IPS-15b (cell line): ENCODE data around the gene FAM216A.
"Not testable (repeated sequence)": the region's sequence is repeated elsewhere in the genome, so short reads cannot be mapped to it uniquely, and the experiment has no call there.

Experiments
- H3K27me3 ChIP-seq: one replicate; pipeline ENCODE4 v1.6.1; 2013; ENCODE audit warnings: low read length; ENCODE audit not compliant: control insufficient read depth, insufficient read depth
- H3K36me3 ChIP-seq: one replicate; pipeline ENCODE4 v1.6.1; 2013; ENCODE audit warnings: low read length; ENCODE audit not compliant: control insufficient read depth, insufficient read depth
- H3K4me1 ChIP-seq: one replicate; pipeline ENCODE4 v1.6.1; 2013; ENCODE audit warnings: mild to moderate bottlenecking, low read length; ENCODE audit not compliant: control insufficient read depth, insufficient read depth
- H3K4me3 ChIP-seq: one replicate; pipeline ENCODE4 v1.5.1; 2013; ENCODE audit warnings: low read depth, low read length
- H3K9ac ChIP-seq: one replicate; pipeline ENCODE4 v1.6.1; 2013; ENCODE audit warnings: low read depth, mild to moderate bottlenecking, low read length
- H3K9me3 ChIP-seq: one replicate; pipeline ENCODE4 v1.6.1; 2013; ENCODE audit warnings: mild to moderate bottlenecking, low read length; ENCODE audit not compliant: control insufficient read depth, insufficient read depth

FAM216A gene, protein sequence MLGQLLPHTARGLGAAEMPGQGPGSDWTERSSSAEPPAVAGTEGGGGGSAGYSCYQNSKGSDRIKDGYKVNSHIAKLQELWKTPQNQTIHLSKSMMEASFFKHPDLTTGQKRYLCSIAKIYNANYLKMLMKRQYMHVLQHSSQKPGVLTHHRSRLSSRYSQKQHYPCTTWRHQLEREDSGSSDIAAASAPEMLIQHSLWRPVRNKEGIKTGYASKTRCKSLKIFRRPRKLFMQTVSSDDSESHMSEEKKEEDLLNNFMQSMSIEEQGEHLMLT

DNA sequence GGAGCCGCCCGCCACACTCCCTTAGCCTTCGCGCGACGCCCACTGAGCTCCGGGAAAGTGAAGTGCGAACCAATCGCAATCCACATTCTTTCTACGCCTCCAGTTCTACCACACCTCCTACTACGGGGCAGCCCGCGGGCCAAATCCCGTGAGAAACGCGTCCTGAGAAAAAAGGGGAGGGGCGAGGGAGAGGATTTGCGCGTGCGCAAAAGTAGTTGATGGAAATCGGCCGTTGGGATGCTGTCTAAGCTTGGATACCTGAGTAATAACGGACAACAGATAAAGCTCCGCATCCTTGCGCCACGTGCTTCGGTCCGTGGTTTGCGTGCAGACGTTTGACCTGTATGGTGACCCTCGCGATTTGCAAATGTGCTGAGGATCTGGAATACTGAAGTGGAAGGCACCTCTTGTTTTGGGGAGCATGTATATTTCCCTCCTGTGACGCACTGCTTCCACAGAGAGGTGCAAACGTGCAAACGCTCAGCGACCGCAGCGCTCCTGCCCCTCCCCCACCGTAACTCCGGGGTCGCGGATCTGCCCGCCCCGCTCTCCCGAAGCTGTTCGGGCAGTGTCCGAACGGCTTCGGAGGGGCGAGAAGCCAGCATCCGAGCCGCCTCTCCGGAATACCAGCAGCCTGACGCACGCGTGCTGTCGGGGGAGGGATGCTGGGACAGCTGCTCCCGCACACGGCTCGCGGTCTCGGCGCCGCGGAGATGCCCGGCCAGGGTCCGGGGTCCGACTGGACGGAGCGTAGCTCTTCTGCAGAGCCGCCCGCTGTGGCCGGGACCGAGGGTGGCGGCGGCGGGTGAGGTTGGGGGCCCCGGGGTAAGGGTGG lies at the start of gene FAM216A, which contains the start of gene GPN3:
FAM216A (plus strand) TSS at position 632 of the 835 bp plus-strand sequence; CDS start at position 663, 31 bp downstream.
GPN3 (minus strand) TSS at position 44 of the 835 bp plus-strand sequence. CDS start 54 bp downstream, outside the sequence.
- Histone ChIP-seq H3K27me3 (no peaks in the 10 kb centered on the region), H3K4me3 (peak within 1 kb of the TSS; percentile 81)

DNA sequence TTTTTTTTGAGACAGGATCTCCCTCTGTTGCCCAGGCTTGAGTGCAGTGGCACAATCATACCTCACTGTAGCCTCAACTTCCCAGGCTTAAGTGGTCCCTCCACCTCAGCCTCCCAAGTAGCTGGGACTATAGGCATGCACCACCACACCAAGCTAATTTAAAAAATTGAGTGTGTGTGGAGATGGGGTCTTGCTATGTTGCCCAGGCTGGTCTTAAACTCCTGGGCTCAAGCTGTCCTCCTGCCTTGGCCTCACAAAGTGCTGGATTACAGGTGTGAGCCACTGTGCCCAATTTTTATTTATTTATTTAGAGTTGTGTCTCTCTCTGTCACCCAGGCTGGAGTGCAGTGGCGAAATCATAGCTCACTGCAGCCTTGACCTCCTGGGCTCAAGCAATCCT lies 48.0 kb upstream of the FAM216A start:
- not testable (repeated sequence) for H3K9ac ChIP-seq, H3K9me3 ChIP-seq, H3K36me3 ChIP-seq, H3K4me3 ChIP-seq, H3K27me3 ChIP-seq, H3K4me1 ChIP-seq

More for the DNA sequence above, at the start of gene FAM216A, which contains the start of gene GPN3:
- H3K9ac ChIP-seq, result peak within 1 kb of the TSS; percentile 94
- H3K9me3 ChIP-seq, result no peaks in the 10 kb centered on the region
- no peaks in the 10 kb centered on the region for H3K4me1 ChIP-seq
- peaks cover 4% of the 10 kb centered on the region for H3K36me3 ChIP-seq

DNA sequence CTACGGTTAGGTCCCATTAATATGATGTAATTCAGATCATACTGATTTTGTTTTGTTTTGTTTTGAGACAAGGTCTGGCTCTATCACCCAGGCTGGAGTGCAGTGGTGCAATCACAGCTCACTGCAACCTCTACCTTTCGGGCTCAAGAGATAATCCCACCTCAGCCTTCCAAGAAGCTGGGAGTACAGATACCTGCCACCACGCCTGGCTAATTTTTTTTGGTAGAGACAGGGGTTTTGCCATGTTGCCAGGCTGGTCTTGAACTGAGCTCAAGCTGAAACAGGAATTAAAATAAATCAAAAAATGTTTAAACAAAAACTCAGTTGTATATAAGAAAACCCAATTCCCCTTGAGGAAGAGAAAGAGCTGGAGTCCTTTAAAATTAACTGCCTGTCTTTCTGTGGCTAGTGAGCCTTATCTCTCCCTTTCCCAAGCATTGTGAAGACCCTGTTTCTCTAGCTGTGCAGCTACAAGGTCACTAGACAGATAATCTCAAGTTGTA lies 47.4 kb upstream of the FAM216A start:
- Histone ChIP-seq H3K36me3 (no peaks in the 10 kb centered on the region), H3K4me3 (no peak overlapping the region), H3K4me1 (peaks cover 3% of the 10 kb centered on the region), H3K27me3 (no peaks in the 10 kb centered on the region), H3K9ac (no peak overlapping the region), H3K9me3 (no peaks in the 10 kb centered on the region)

DNA sequence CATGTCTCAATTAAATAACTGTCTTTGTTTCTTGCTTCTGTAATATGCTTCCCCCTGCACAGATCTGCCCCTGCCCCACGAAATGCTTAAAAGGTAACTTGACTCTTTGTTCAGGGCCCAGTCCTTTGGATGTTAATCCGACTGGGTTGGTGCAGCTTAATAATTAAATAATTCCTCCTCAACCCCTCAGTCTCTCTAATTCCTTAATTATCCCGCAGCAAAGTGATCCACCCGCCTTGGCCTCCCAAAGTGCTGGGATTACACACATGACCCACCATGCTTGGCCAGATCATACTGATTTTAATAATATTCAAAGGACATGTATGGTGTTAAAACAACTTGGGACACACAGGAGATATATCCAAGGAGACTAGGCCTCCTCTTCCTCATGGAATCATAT lies 46.9 kb upstream of the FAM216A start:
- Histone ChIP-seq H3K9ac (no peak overlapping the region), H3K9me3 (no peaks in the 10 kb centered on the region), H3K4me1 (peaks cover 3% of the 10 kb centered on the region), H3K36me3 (no peaks in the 10 kb centered on the region), H3K27me3 (no peaks in the 10 kb centered on the region), H3K4me3 (no peak overlapping the region)

DNA sequence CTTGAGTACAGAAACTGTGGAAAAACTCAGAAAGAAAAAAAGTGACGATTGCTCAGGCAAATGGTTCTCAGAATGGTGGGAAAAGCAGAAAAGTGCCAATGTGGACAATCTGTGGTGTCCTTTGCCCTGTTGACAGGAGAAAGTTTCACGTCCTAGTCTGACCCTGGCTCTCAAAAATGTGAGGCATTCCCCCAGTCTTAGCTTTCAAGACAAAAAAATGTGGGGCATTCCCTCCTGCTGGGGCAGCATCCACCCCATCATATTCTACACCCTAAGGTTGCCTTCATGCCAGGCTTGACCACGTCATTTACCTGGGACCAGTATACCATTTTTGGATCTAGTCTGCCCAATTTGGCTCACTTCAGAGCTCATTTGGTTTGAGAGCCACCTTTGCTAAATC lies 44.4 kb upstream of the FAM216A start:
- H3K4me3 ChIP-seq, result no peak overlapping the region
- H3K4me1 ChIP-seq, result peaks cover 3% of the 10 kb centered on the region
- H3K9me3 ChIP-seq, result no peaks in the 10 kb centered on the region
- no peak overlapping the region for H3K9ac ChIP-seq
- no peaks in the 10 kb centered on the region for H3K27me3 ChIP-seq
- no peaks in the 10 kb centered on the region for H3K36me3 ChIP-seq

DNA sequence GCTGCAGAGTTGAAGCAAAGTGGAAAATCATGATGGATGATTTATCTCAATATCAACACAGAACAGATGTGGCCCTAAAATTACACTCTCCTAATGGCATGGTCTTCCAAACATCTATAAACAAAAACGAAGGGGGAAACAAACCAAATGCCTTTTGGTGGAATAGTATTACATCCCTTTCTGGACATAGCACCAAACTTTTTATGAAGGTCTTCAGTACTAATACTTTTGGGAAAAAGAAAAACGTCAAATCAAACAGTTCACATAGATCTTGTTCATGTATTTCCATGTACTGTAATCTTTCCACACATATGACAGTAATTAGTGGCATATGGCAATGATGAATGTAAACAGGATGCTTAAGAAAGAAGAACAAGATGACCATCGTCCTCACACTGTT lies 42.2 kb upstream of the FAM216A start:
- Histone ChIP-seq H3K9ac (no peak overlapping the region), H3K4me3 (no peak overlapping the region), H3K9me3 (no peaks in the 10 kb centered on the region), H3K27me3 (no peaks in the 10 kb centered on the region), H3K4me1 (peaks cover 3% of the 10 kb centered on the region), H3K36me3 (no peaks in the 10 kb centered on the region)

DNA sequence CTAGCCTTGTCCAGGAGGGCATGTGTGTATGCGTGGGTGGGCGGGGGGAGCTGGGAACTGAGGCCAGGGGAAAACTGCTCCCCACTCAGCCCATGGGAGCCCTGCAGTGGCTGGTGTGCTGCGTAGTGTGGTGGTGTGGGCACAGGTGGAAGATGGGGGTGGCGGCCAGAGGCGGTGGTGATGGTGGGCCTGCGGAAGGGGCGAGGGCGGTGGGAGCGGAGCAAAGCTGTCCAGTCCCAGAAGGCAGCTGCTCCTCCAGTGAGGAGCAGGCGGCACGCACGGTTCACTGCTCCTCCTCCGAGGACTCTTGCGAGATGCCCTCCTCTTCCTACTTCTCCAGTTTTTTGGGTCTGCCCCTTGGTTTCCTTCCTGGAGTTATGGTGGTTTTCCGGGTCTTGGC lies 39.0 kb upstream of the FAM216A start:
- H3K4me1 ChIP-seq, H3K9me3 ChIP-seq, H3K9ac ChIP-seq, H3K36me3 ChIP-seq, H3K27me3 ChIP-seq, H3K4me3 ChIP-seq: not testable (repeated sequence)

DNA sequence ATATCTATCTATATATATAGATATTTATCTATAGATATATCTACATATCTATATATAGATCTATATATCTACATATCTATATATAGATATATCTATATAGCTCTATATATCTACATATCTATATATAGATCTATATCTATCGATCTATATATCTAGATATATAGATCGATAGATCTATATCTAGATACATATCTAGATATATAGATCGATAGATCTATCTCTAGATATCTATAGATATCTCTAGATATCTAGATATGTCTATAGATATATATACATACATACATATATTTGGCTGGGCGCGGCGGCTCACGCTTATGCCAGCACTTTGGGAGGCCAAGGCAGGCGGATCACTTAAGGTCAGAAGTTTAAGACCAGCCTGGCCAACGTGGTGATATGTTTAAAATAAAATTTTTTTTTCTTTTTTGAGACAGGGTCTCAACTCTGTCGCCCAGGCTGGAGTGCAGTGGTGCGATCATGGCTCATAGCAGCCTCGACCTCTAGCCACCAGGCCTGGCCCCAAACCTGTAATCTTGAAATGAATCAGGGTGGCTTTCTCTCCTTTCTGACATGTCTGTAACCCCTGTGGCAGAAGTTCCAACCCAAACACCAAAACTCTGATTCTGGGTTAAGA lies 36.6 kb upstream of the FAM216A start:
- H3K36me3 ChIP-seq, result no peaks in the 10 kb centered on the region
- no peaks in the 10 kb centered on the region for H3K9me3 ChIP-seq
- H3K27me3 ChIP-seq, result no peaks in the 10 kb centered on the region
- no peak overlapping the region for H3K9ac ChIP-seq
- H3K4me1 ChIP-seq, result no peaks in the 10 kb centered on the region
- H3K4me3 ChIP-seq, result no peak overlapping the region

DNA sequence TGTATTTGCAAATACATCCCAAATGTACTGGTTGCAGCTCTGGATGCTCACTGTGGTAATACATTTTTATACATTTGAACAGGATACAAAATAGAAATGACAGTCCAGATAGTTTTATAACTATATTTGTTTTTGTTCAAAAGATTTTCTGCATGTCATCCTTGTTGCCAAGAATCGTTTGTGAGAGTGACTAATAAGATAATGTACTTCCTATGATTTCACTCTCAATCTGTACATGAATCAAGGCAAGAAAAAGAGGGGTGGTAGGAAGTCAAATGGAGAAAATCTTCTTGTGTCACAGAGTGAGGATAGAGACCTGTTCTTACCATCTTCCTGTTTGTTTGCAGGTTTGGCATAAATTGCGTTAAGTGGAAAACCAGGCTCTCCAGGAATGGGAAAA lies 32.4 kb upstream of the FAM216A start:
- no peaks in the 10 kb centered on the region for H3K9me3 ChIP-seq
- peaks cover 13% of the 10 kb centered on the region for H3K36me3 ChIP-seq
- no peaks in the 10 kb centered on the region for H3K4me1 ChIP-seq
- no peak overlapping the region for H3K4me3 ChIP-seq
- no peak overlapping the region for H3K9ac ChIP-seq
- no peaks in the 10 kb centered on the region for H3K27me3 ChIP-seq

DNA sequence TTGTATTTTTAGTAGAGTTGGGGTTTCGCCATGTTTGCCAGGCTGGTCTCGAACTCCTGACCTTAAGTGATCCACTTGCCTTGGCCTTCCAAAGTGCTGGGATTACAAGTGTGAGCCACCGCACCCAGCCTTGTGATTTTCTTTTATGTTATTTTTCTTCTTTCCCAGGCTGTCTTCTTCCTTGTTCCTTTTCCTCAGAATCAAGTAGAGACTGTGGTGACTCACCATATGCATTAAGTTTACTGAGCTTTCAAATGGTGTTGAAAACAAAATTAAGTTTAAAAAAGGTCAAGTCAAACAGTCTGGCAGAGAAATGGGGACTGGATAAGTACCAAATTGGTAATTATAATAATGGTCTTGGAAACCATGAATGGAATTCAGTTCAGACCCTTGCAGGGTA lies 24.2 kb upstream of the FAM216A start:
- no peaks in the 10 kb centered on the region for H3K9me3 ChIP-seq
- H3K9ac ChIP-seq, result no peak overlapping the region
- H3K4me1 ChIP-seq, result no peaks in the 10 kb centered on the region
- H3K4me3 ChIP-seq, result no peak overlapping the region
- peaks cover 3% of the 10 kb centered on the region for H3K36me3 ChIP-seq
- H3K27me3 ChIP-seq, result no peaks in the 10 kb centered on the region

DNA sequence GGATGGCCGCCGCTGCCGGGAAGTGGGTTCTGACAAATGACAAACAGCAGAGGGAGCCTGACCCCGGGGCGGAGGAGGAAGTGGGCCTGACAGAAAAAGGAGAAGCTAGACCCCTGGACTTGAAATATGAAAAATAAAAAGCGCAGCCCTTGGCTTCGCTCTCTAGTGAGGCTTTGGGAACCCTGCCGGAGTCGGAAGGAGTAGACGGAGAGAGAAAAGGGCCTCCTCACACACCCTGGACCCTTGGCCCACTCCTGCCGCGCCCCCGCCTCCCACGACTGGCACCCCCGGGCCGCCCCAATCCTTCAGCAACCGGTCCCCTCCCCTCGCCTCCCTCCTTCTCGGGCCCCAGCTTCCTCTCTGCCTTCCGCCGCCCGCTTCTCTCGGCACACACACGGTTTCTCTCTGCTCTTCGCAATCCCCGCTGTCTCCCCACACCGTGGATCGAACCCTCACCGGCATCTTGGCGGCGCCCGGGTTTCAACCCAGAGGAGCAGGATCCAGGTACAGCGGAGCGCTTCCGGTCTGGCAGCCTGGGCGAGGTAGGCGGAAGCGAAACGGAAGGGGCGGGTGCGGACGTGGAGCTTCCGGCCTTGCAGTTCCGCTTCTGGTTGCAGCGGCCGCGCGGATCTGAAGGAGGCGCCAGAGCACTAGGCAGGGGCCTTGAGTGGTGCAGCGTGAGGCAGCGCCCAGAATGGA lies 18.7 kb upstream of the FAM216A start, which contains the start of gene ARPC3:
ARPC3 (minus strand) TSS at position 539 of the 699 bp plus-strand sequence; CDS start at position 462, 77 bp downstream.
- Histone ChIP-seq H3K27me3 (no peaks in the 10 kb centered on the region), H3K9ac (peak within 1 kb of the TSS; percentile 89), H3K9me3 (no peaks in the 10 kb centered on the region), H3K4me1 (no peaks in the 10 kb centered on the region), H3K36me3 (peaks cover 7% of the 10 kb centered on the region), H3K4me3 (peak within 1 kb of the TSS; percentile 82)
